Measurements from ENCODE around the gene OAS3. TPM values are rescaled to one million over a fixed set of nuclear protein-coding genes. Genes with fewer than 3 reads are reported as not detected.

Gene OAS3
- total RNA-seq, 1 experiment from 2014 or later, result 29.5 TPM

- no peak overlapping the region for H3K4me3 ChIP-seq (replicated peaks in 1 of 2; ENCODE audit: low read depth in 1 of 2, low read length in 2 of 2)
- POLR2A ChIA-PET, result no interaction called here
- no peak for ATAC-seq
Measured at GRCh38 chr12:112904571-112904970, 33.7 kb upstream of the OAS3 start.

More at GRCh38 chr12:112904571-112904970, 33.7 kb upstream of the OAS3 start:
- Histone ChIP-seq H3K79me2 (ENCODE audit: insufficient read depth, low read length) (no peaks in the 10 kb centered on the region), H3K27me3 (ENCODE audit: insufficient read depth, low read length) (no peaks in the 10 kb centered on the region), H2AFZ (ENCODE audit: low read depth, low read length, poor library complexity, severe bottlenecking) (no peak overlapping the region), H3K4me1 (ENCODE audit: control insufficient read depth in 1 of 2, insufficient read depth in 2 of 2, low read length in 2 of 2) (peaks cover 0 to 12% of the 10 kb centered on the region in 2 experiments; a peak in 1 of 4 replicates), H3K9ac (ENCODE audit: low read length) (no peak overlapping the region), H3K36me3 (ENCODE audit: control insufficient read depth in 1 of 2, insufficient read depth in 2 of 2, low read length in 2 of 2) (no peaks in the 10 kb centered on the region), H3K9me2 (ENCODE audit: insufficient read depth) (no peaks in the 10 kb centered on the region), H3K4me2 (ENCODE audit: low read length) (no peak overlapping the region), H3K27ac (ENCODE audit: low read depth, low read length) (no peak overlapping the region), H4K20me1 (ENCODE audit: insufficient read depth) (no peaks in the 10 kb centered on the region), H3K9me3 (ENCODE audit: control insufficient read depth in 1 of 2, insufficient read depth in 1 of 2, low read depth in 1 of 2, low read length in 2 of 2) (no peaks in the 10 kb centered on the region)
- ChIA-PET CTCF (no interaction called here), RAD21 (ENCODE audit: low non-redundant PET in 1 of 2, low total read pairs in 2 of 2, uncharacterized antibody in 2 of 2, unreplicated experiment in 2 of 2) (no interaction called here)
- no TSS peak for BruUV-seq (replicated peaks)
- intact Hi-C loops (cut with micrococcal nuclease), result loop anchor here (1.0 kb wide), 1 partner anchor 122 kb away; no protein-coding TSS in a partner anchor
- TF ChIP-seq ELF1 (IDR thresholded peaks at IDR 0.05; ENCODE audit: borderline replicate concordance, low read depth) (no peak), EZH2phosphoT487 (IDR thresholded peaks at IDR 0.05; ENCODE audit: borderline replicate concordance) (no peak), SRF (IDR thresholded peaks at IDR 0.05; ENCODE audit: low read depth) (no peak), YY1 (IDR thresholded peaks at IDR 0.05; ENCODE audit: extremely low read depth, insufficient replicate concordance, low read depth, low read length) (no peak), CTCF (IDR thresholded peaks at IDR 0.05 in 2 of 3, conservative IDR thresholded peaks at IDR 0.05 in 1 of 3; ENCODE audit: borderline replicate concordance in 1 of 3, insufficient read depth in 1 of 3, low read depth in 2 of 3, low read length in 2 of 3) (no peak), POLR2A (IDR thresholded peaks at IDR 0.05; ENCODE audit: borderline replicate concordance, extremely low read depth, insufficient read depth, insufficient read length) (no peak), EZH2 (IDR thresholded peaks at IDR 0.05) (no peak), ZNF274 (IDR thresholded peaks at IDR 0.05; ENCODE audit: low read depth, low read length) (no peak), MAX (IDR thresholded peaks at IDR 0.05) (no peak), SIN3A (IDR thresholded peaks at IDR 0.05; ENCODE audit: low read depth) (no peak), FOSL1 (IDR thresholded peaks at IDR 0.05; ENCODE audit: low read depth) (no peak), CEBPB (IDR thresholded peaks at IDR 0.05; ENCODE audit: low read depth) (no peak), CBX3 (IDR thresholded peaks at IDR 0.05; ENCODE audit: low read depth) (no peak), TCF7L2 (IDR thresholded peaks at IDR 0.05; ENCODE audit: borderline replicate concordance, extremely low read depth, insufficient read depth, insufficient read length) (no peak), EGR1 (IDR thresholded peaks at IDR 0.05; ENCODE audit: low read depth) (no peak), POLR2AphosphoS5 (IDR thresholded peaks at IDR 0.05; ENCODE audit: low read depth, low read length) (no peak)
- TF ChIP-seq, protein P1, sequence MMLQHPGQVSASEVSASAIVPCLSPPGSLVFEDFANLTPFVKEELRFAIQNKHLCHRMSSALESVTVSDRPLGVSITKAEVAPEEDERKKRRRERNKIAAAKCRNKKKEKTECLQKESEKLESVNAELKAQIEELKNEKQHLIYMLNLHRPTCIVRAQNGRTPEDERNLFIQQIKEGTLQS (IDR thresholded peaks at IDR 0.05), result no peak
- DNase-seq (ENCODE audit: low read depth, low spot score), result no peak
